Fibroblast of lung (primary cell): Measurements from ENCODE around the gene PAM. TPM values are rescaled to one million over a fixed set of nuclear protein-coding genes. Genes with fewer than 3 reads are reported as not detected.
"Not testable (repeated sequence)": the region's sequence is repeated elsewhere in the genome, so short reads cannot be mapped to it uniquely, and the experiment has no call there.

Source experiments
- DNase-seq, 2 donors: peaks; one replicate each; pipeline versions ENCODE4 v3.0.0 to v3.0.0-alpha.2; 2010; ENCODE audit warnings: low read depth in 2 of 2
- H2AFZ ChIP-seq: 2 replicates; pipeline ENCODE4 v1.5.1; 2012; ENCODE audit warnings: low read length, control low read depth, inconsistent platforms
- H3K27ac ChIP-seq: 2 replicates; pipeline ENCODE4 v1.5.1; 2011; ENCODE audit warnings: low read length, control low read depth; ENCODE audit not compliant: insufficient read depth
- H3K27me3 ChIP-seq: 2 replicates; pipeline ENCODE4 v1.5.1; 2011; ENCODE audit warnings: mild to moderate bottlenecking, low read length; ENCODE audit not compliant: control insufficient read depth, insufficient read depth
- H3K36me3 ChIP-seq: 2 replicates; pipeline ENCODE4 v1.5.1; 2011; ENCODE audit warnings: low read length; ENCODE audit not compliant: control insufficient read depth, insufficient read depth
- H3K4me1 ChIP-seq: 2 replicates; pipeline ENCODE4 v1.5.1; 2011; ENCODE audit warnings: low read length; ENCODE audit not compliant: control insufficient read depth, insufficient read depth; ENCODE audit errors: extremely low read depth
- H3K4me2 ChIP-seq: 2 replicates; pipeline ENCODE4 v1.5.1; 2011; ENCODE audit warnings: low read length, control low read depth; ENCODE audit not compliant: insufficient read depth; ENCODE audit errors: extremely low read depth
- H3K4me3 ChIP-seq, 4 experiments: fragments of 200-600 bp in 1 of 4; sonication (generic) in 1 of 4; replicated peaks in 1 of 4; 2 replicates each; pipeline ENCODE4 v1.5.1; 2011 to 2016; ENCODE audit warnings: low read length in 4 of 4, low read depth in 3 of 4, mild to moderate bottlenecking in 3 of 4, control low read depth in 2 of 4, inconsistent platforms in 1 of 4, mixed read lengths in 1 of 4; ENCODE audit not compliant: insufficient read depth in 1 of 4; ENCODE audit errors: control extremely low read depth in 1 of 4
- H3K79me2 ChIP-seq: 2 replicates; pipeline ENCODE4 v1.5.1; 2012; ENCODE audit warnings: mild to moderate bottlenecking, low read length, inconsistent platforms; ENCODE audit not compliant: control insufficient read depth, insufficient read depth
- H3K9ac ChIP-seq: 2 replicates; pipeline ENCODE4 v1.5.1; 2011; ENCODE audit warnings: mild to moderate bottlenecking, low read length, control low read depth; ENCODE audit not compliant: insufficient read depth
- H3K9me3 ChIP-seq: 2 replicates; pipeline ENCODE4 v1.5.1; 2012; ENCODE audit warnings: low read depth, low read length; ENCODE audit not compliant: control insufficient read depth, insufficient read depth
- H4K20me1 ChIP-seq: 2 replicates; pipeline ENCODE4 v1.5.1; 2011; ENCODE audit warnings: low read length; ENCODE audit not compliant: control insufficient read depth, insufficient read depth; ENCODE audit errors: extremely low read depth
- CTCF ChIP-seq, 2 donors: IDR thresholded peaks in 1 of 2; conservative IDR thresholded peaks in 1 of 2; 1 replicate in 1 of 2; 2 replicates in 1 of 2; pipeline ENCODE4 v1.5.1; 2011 to 2012; ENCODE audit warnings: low read length in 2 of 2, control low read depth in 1 of 2, inconsistent platforms in 1 of 2, low read depth in 1 of 2, mild to moderate bottlenecking in 1 of 2
- EZH2 ChIP-seq: IDR thresholded peaks from 2 replicates; pipeline ENCODE4 v1.5.1; 2012; ENCODE audit warnings: low read length, control low read depth, mild to moderate bottlenecking; ENCODE audit errors: missing control alignments
- polyA plus RNA-seq, 2 donors: library from polyadenylated mRNA; depleted of rRNA in 1 of 2; stranded (reverse) in 1 of 2; unstranded in 1 of 2; fragments of >200 nt; gene quantifications; 2 replicates each; pipeline ENCODE4 v1.2.1, GENCODE V29; 2011 to 2012; ENCODE audit warnings: missing spikeins in 1 of 2
- total RNA-seq: library from RNA; depleted of rRNA; stranded (reverse); fragments of >200 nt; gene quantifications from 2 replicates; pipeline ENCODE4 v1.2.1, GENCODE V29; 2014

The PAM gene
- total and polyA plus RNA-seq, 2 donors (not counting 1 experiment from before 2014, with no cell fraction given): 404 to 405 TPM

- Histone ChIP-seq H2AFZ (no peak overlapping the region), H3K27ac (no peak overlapping the region), H4K20me1 (no peaks in the 10 kb centered on the region), H3K79me2 (no peaks in the 10 kb centered on the region), H3K9me3 (no peaks in the 10 kb centered on the region), H3K27me3 (no peaks in the 10 kb centered on the region), H3K4me1 (no peaks in the 10 kb centered on the region), H3K4me2 (no peak overlapping the region), H3K36me3 (no peaks in the 10 kb centered on the region), H3K4me3 (no peak overlapping the region), H3K9ac (no peak overlapping the region)
- no peak for DNase-seq
- TF ChIP-seq EZH2 (no peak), CTCF (conservative IDR thresholded peaks at IDR 0.05 in 1 of 2, IDR thresholded peaks at IDR 0.05 in 1 of 2; ENCODE audit: low read depth in 1 of 2, low read length in 2 of 2) (no peak)
These were observed 244.1 kb downstream of the PAM start for GRCh38 chr5:102999191-102999590.

GRCh38 chr5:102999621-103000020 lies 244.5 kb downstream of the PAM start:
- not testable (repeated sequence) for H3K36me3 ChIP-seq, H3K4me1 ChIP-seq, H3K27ac ChIP-seq, H3K4me2 ChIP-seq, DNase-seq, H3K9ac ChIP-seq, H3K27me3 ChIP-seq, H3K4me3 ChIP-seq, H4K20me1 ChIP-seq, H2AFZ ChIP-seq, H3K9me3 ChIP-seq, H3K79me2 ChIP-seq

GRCh38 chr5:103000089-103000488 lies 245.0 kb downstream of the PAM start:
- no peaks in the 10 kb centered on the region for H3K27me3 ChIP-seq
- H3K9ac ChIP-seq: no peak overlapping the region
- no peaks in the 10 kb centered on the region for H3K4me1 ChIP-seq
- H3K27ac ChIP-seq: no peak overlapping the region
- H4K20me1 ChIP-seq: no peaks in the 10 kb centered on the region
- no peak overlapping the region for H2AFZ ChIP-seq
- no peaks in the 10 kb centered on the region for H3K79me2 ChIP-seq
- DNase-seq: no peak
- no peak overlapping the region for H3K4me3 ChIP-seq
- H3K4me2 ChIP-seq: no peak overlapping the region
- TF ChIP-seq EZH2 (no peak), CTCF (conservative IDR thresholded peaks at IDR 0.05 in 1 of 2, IDR thresholded peaks at IDR 0.05 in 1 of 2; ENCODE audit: low read depth in 1 of 2, low read length in 2 of 2) (no peak)
- H3K36me3 ChIP-seq: no peaks in the 10 kb centered on the region
- H3K9me3 ChIP-seq: no peaks in the 10 kb centered on the region
